ENCODE data around the gene GRB10.

The GRB10 gene

GRCh38 chr7:50793120-50793946, 10.6 kb upstream of the GRB10 start:
- no peak for DNase-seq (ENCODE audit: extremely low read depth, insufficient read length)
- TF ChIP-seq CTCF (IDR thresholded peaks at IDR 0.05; ENCODE audit: insufficient read depth, low read length, poor library complexity, severe bottlenecking): no peak
- peaks cover 4% of the 10 kb centered on the region for H3K27me3 ChIP-seq (replicated peaks; ENCODE audit: control insufficient read depth, insufficient read depth, low read length)
- no peaks in the 10 kb centered on the region for H3K36me3 ChIP-seq (ENCODE audit: control insufficient read depth, insufficient read depth, low read length)
- H3K4me3 ChIP-seq (replicated peaks; ENCODE audit: low read depth, low read length): no peak overlapping the region

- no peaks in the 10 kb centered on the region for H3K36me3 ChIP-seq (ENCODE audit: control insufficient read depth, insufficient read depth, low read length)
- no peak for TF ChIP-seq CTCF (IDR thresholded peaks at IDR 0.05; ENCODE audit: insufficient read depth, low read length, poor library complexity, severe bottlenecking)
- no peak overlapping the region for H3K4me3 ChIP-seq (replicated peaks; ENCODE audit: low read depth, low read length)
- peaks cover 4% of the 10 kb centered on the region for H3K27me3 ChIP-seq (replicated peaks; ENCODE audit: control insufficient read depth, insufficient read depth, low read length)
- no peak for DNase-seq (ENCODE audit: extremely low read depth, insufficient read length)
Measured at GRCh38 chr7:50792342-50793119, 9.8 kb upstream of the GRB10 start.

GRCh38 chr7:50791938-50792341, 9.2 kb upstream of the GRB10 start:
- Histone ChIP-seq H3K36me3 (ENCODE audit: control insufficient read depth, insufficient read depth, low read length) (no peaks in the 10 kb centered on the region), H3K4me3 (replicated peaks; ENCODE audit: low read depth, low read length) (no peak overlapping the region), H3K27me3 (replicated peaks; ENCODE audit: control insufficient read depth, insufficient read depth, low read length) (peaks cover 4% of the 10 kb centered on the region)
- DNase-seq (ENCODE audit: extremely low read depth, insufficient read length): no peak
- no peak for TF ChIP-seq CTCF (IDR thresholded peaks at IDR 0.05; ENCODE audit: insufficient read depth, low read length, poor library complexity, severe bottlenecking)

GRCh38 chr7:50791363-50791937, 8.8 kb upstream of the GRB10 start:
- no peak for TF ChIP-seq CTCF (IDR thresholded peaks at IDR 0.05; ENCODE audit: insufficient read depth, low read length, poor library complexity, severe bottlenecking)
- H3K36me3 ChIP-seq (ENCODE audit: control insufficient read depth, insufficient read depth, low read length): no peaks in the 10 kb centered on the region
- DNase-seq (ENCODE audit: extremely low read depth, insufficient read length): no peak
- H3K27me3 ChIP-seq (replicated peaks; ENCODE audit: control insufficient read depth, insufficient read depth, low read length): peaks cover 4% of the 10 kb centered on the region
- no peak overlapping the region for H3K4me3 ChIP-seq (replicated peaks; ENCODE audit: low read depth, low read length)

GRCh38 chr7:50790381-50790780, 7.7 kb upstream of the GRB10 start:
- no peak for TF ChIP-seq CTCF (IDR thresholded peaks at IDR 0.05; ENCODE audit: insufficient read depth, low read length, poor library complexity, severe bottlenecking)
- H3K36me3 ChIP-seq (ENCODE audit: control insufficient read depth, insufficient read depth, low read length): no peaks in the 10 kb centered on the region
- peaks cover 4% of the 10 kb centered on the region for H3K27me3 ChIP-seq (replicated peaks; ENCODE audit: control insufficient read depth, insufficient read depth, low read length)
- DNase-seq (ENCODE audit: extremely low read depth, insufficient read length): no peak
- H3K4me3 ChIP-seq (replicated peaks; ENCODE audit: low read depth, low read length): no peak overlapping the region

All from GM06990 (cell line).